Prostate gland (tissue), 2 donors: ENCODE data around the gene NPPC. TPM values are rescaled to one million over a fixed set of nuclear protein-coding genes. Genes with fewer than 3 reads are reported as not detected.

Experiments used
- DNase-seq: peaks from one replicate; pipeline ENCODE4 v3.0.0-alpha.2; 2019; ENCODE audit warnings: low spot score
- H3K27ac ChIP-seq, 2 donors: fragments of 200-600 bp; sonication (generic); 2 replicates each; pipeline ENCODE4 v1.5.1; 2017 to 2019
- H3K27me3 ChIP-seq: fragments of 200-600 bp; sonication (generic); replicated peaks from 2 replicates; pipeline ENCODE4 v1.5.1; 2019; ENCODE audit not compliant: insufficient read depth
- H3K36me3 ChIP-seq, 2 donors: fragments of 200-600 bp; sonication (generic); 1 replicate in 1 of 2; 2 replicates in 1 of 2; pipeline versions ENCODE4 v1.5.1 to v1.8.1; 2017 to 2019
- H3K4me1 ChIP-seq: fragments of 200-600 bp; sonication (generic); replicated peaks from 2 replicates; pipeline ENCODE4 v1.5.1; 2019
- H3K4me3 ChIP-seq, 2 donors: fragments of 200-600 bp; sonication (generic); 2 replicates each; pipeline ENCODE4 v1.5.1; 2017 to 2019
- H3K9me3 ChIP-seq: fragments of 200-600 bp; sonication (generic); 2 replicates; pipeline ENCODE4 v1.5.1; 2017
- CTCF ChIP-seq, 4 experiments: fragments of 200-600 bp in 2 of 4; fragments of 450-650 bp in 2 of 4; sonication (generic) in 2 of 4; IDR thresholded peaks; 1 replicate in 3 of 4; 2 replicates in 1 of 4; pipeline ENCODE4 v1.5.1; 2016 to 2019; ENCODE audit warnings: antibody characterized with exemption in 4 of 4, mild to moderate bottlenecking in 2 of 4, moderate library complexity in 2 of 4
- POLR2A ChIP-seq: fragments of 450-650 bp; IDR thresholded peaks from one replicate; pipeline ENCODE4 v1.6.1; 2016; ENCODE audit warnings: antibody characterized with exemption, mild to moderate bottlenecking
- POLR2AphosphoS5 ChIP-seq: sonication (generic); formaldehyde crosslinking; IDR thresholded peaks from one replicate; pipeline ENCODE4 v1.6.1; 2017; ENCODE audit warnings: antibody characterized with exemption
- WGBS: methylation state at CpG from one replicate; pipeline ENCODE4 v1.1.5; 2018; 5-methylcytosine and 5-hydroxymethylcytosine counted together
- intact Hi-C: fragments of 100-400 bp; cut with DNase I; formaldehyde crosslinking; loops from one replicate; pipeline ENCODE4 v1.14.2; 2022
- total RNA-seq, 2 donors: library from RNA; depleted of rRNA; stranded (reverse); fragments of >200 nt; gene quantifications; one replicate each; pipeline ENCODE4 v1.1.0, GENCODE V29; 2016

The NPPC gene
- total RNA-seq, 2 donors from 2014 or later: 3.2 to 6.4 TPM

- TF ChIP-seq POLR2A (no peak), POLR2AphosphoS5 (no peak), CTCF (IDR thresholded peaks at IDR 0.05) (no peak)
- no peak for DNase-seq
- 91% methylated on average over 15 of the region's 15 CpGs for WGBS
These were observed 20.1 kb upstream of the NPPC start for GRCh38 chr2:231946241-231946814.

GRCh38 chr2:231942180-231942579 lies 16.0 kb upstream of the NPPC start:
- TF ChIP-seq POLR2AphosphoS5: no peak
- no peak for TF ChIP-seq POLR2A
- TF ChIP-seq CTCF (IDR thresholded peaks at IDR 0.05): no peak
- no peak for DNase-seq
- H3K27me3 ChIP-seq: no peaks in the 10 kb centered on the region
- 93% methylated on average over 6 of the region's 6 CpGs for WGBS
- H3K9me3 ChIP-seq: no peaks in the 10 kb centered on the region
- H3K36me3 ChIP-seq: no peaks in the 10 kb centered on the region
- intact Hi-C loops: no loop called here
- no peak overlapping the region for H3K4me3 ChIP-seq
- no peak overlapping the region for H3K27ac ChIP-seq
- H3K4me1 ChIP-seq: no peaks in the 10 kb centered on the region

More at GRCh38 chr2:231946241-231946814, 20.1 kb upstream of the NPPC start:
- Histone ChIP-seq H3K36me3 (no peaks in the 10 kb centered on the region), H3K4me3 (no peak overlapping the region), H3K9me3 (no peaks in the 10 kb centered on the region), H3K27ac (no peak overlapping the region), H3K27me3 (no peaks in the 10 kb centered on the region), H3K4me1 (no peaks in the 10 kb centered on the region)
- intact Hi-C loops: no loop called here

- WGBS: 92% methylated on average over 12 of the region's 12 CpGs
- no peak for TF ChIP-seq POLR2AphosphoS5
- TF ChIP-seq CTCF (IDR thresholded peaks at IDR 0.05): no peak
- Histone ChIP-seq H3K4me3 (no peak overlapping the region), H3K36me3 (no peaks in the 10 kb centered on the region), H3K4me1 (no peaks in the 10 kb centered on the region), H3K9me3 (no peaks in the 10 kb centered on the region), H3K27me3 (no peaks in the 10 kb centered on the region), H3K27ac (no peak overlapping the region)
- intact Hi-C loops: no loop called here
- DNase-seq: no peak
These were observed 15.5 kb upstream of the NPPC start for GRCh38 chr2:231941673-231942072.

GRCh38 chr2:231940795-231941194 lies 14.6 kb upstream of the NPPC start:
- WGBS: 64% methylated on average over 3 of the region's 3 CpGs
- H3K27me3 ChIP-seq: no peaks in the 10 kb centered on the region
- H3K9me3 ChIP-seq: no peaks in the 10 kb centered on the region
- no peaks in the 10 kb centered on the region for H3K4me1 ChIP-seq
- no peak overlapping the region for H3K27ac ChIP-seq
- H3K36me3 ChIP-seq: no peaks in the 10 kb centered on the region
- no peak overlapping the region for H3K4me3 ChIP-seq
- intact Hi-C loops: no loop called here
- no peak for DNase-seq
- TF ChIP-seq POLR2A (no peak), CTCF (IDR thresholded peaks at IDR 0.05) (no peak), POLR2AphosphoS5 (no peak)

- TF ChIP-seq POLR2A (no peak), CTCF (IDR thresholded peaks at IDR 0.05) (no peak), POLR2AphosphoS5 (no peak)
- H3K36me3 ChIP-seq: no peaks in the 10 kb centered on the region
- no peak overlapping the region for H3K4me3 ChIP-seq
- 96% methylated on average over 4 of the region's 4 CpGs for WGBS
- no peaks in the 10 kb centered on the region for H3K27me3 ChIP-seq
- no peak for DNase-seq
- H3K9me3 ChIP-seq: no peaks in the 10 kb centered on the region
- H3K4me1 ChIP-seq: no peaks in the 10 kb centered on the region
- no peak overlapping the region for H3K27ac ChIP-seq
- intact Hi-C loops: no loop called here
These were observed 12.8 kb upstream of the NPPC start for GRCh38 chr2:231939022-231939421.
